Kidney epithelial cell (primary cell): ENCODE measurements around the gene RXFP3. TPM values are rescaled to one million over a fixed set of nuclear protein-coding genes. Genes with fewer than 3 reads are reported as not detected.

ENCODE experiments used
- DNase-seq: peaks from one replicate; pipeline ENCODE4 v3.0.0-alpha.2; 2010; ENCODE audit warnings: low read depth
- H3K27me3 ChIP-seq: 2 replicates; pipeline ENCODE4 v1.6.0; 2011; ENCODE audit warnings: low read length; ENCODE audit not compliant: control insufficient read depth, insufficient read depth
- H3K36me3 ChIP-seq: 2 replicates; pipeline ENCODE4 v1.5.1; 2011; ENCODE audit warnings: low read length; ENCODE audit not compliant: control insufficient read depth, insufficient read depth
- H3K4me3 ChIP-seq: 2 replicates; pipeline ENCODE4 v1.5.1; 2011; ENCODE audit warnings: low read depth, mild to moderate bottlenecking, control low read depth, low read length
- total RNA-seq: library from RNA; depleted of rRNA; stranded (reverse); fragments of >200 nt; gene quantifications from 2 replicates; pipeline ENCODE4 v1.2.3, GENCODE V29; 2015
- TF ChIP-seq, protein P1 (sequence below): IDR thresholded peaks from 2 replicates; pipeline ENCODE4 v1.5.1; 2011; ENCODE audit warnings: mild to moderate bottlenecking, moderate library complexity, low read length, control low read depth, inconsistent platforms; ENCODE audit not compliant: insufficient read depth, poor library complexity, severe bottlenecking

RXFP3 gene
- total RNA-seq, 1 donor from 2014 or later: not detected

- Histone ChIP-seq H3K4me3 (no peak overlapping the region), H3K27me3 (no peaks in the 10 kb centered on the region), H3K36me3 (no peaks in the 10 kb centered on the region)
- TF ChIP-seq, protein P1, sequence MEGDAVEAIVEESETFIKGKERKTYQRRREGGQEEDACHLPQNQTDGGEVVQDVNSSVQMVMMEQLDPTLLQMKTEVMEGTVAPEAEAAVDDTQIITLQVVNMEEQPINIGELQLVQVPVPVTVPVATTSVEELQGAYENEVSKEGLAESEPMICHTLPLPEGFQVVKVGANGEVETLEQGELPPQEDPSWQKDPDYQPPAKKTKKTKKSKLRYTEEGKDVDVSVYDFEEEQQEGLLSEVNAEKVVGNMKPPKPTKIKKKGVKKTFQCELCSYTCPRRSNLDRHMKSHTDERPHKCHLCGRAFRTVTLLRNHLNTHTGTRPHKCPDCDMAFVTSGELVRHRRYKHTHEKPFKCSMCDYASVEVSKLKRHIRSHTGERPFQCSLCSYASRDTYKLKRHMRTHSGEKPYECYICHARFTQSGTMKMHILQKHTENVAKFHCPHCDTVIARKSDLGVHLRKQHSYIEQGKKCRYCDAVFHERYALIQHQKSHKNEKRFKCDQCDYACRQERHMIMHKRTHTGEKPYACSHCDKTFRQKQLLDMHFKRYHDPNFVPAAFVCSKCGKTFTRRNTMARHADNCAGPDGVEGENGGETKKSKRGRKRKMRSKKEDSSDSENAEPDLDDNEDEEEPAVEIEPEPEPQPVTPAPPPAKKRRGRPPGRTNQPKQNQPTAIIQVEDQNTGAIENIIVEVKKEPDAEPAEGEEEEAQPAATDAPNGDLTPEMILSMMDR: no peak
- DNase-seq: no peak
Observed at GRCh38 chr5:33921002-33921401, 15.2 kb upstream of the RXFP3 start.

GRCh38 chr5:33925278-33925677, 10.9 kb upstream of the RXFP3 start:
- Histone ChIP-seq H3K4me3 (no peak overlapping the region), H3K36me3 (no peaks in the 10 kb centered on the region), H3K27me3 (no peaks in the 10 kb centered on the region)
- no peak for DNase-seq
- TF ChIP-seq, protein P1: no peak

DNA sequence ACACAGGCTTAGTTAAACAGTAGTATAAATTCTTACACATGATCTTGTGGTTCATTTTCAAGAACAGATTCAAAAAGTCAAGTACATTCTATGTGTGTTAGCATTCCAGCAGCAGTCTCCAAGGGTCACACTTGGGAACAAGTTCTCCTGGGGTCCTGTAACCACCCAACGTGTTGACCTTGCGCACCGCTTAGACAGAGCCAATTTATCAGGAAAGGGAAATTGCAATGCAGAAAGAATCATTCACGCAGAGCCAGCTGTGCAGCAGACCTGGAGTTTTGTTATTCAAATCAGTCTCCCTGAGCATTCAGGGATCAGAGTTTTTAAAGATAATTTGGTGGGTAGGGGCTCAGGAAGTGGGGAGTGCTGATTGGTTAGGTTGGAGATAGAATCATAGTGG, 8.5 kb upstream of the RXFP3 start:
- TF ChIP-seq, protein P1: no peak
- H3K4me3 ChIP-seq: no peak overlapping the region
- H3K36me3 ChIP-seq: no peaks in the 10 kb centered on the region
- DNase-seq: no peak
- no peaks in the 10 kb centered on the region for H3K27me3 ChIP-seq

DNA sequence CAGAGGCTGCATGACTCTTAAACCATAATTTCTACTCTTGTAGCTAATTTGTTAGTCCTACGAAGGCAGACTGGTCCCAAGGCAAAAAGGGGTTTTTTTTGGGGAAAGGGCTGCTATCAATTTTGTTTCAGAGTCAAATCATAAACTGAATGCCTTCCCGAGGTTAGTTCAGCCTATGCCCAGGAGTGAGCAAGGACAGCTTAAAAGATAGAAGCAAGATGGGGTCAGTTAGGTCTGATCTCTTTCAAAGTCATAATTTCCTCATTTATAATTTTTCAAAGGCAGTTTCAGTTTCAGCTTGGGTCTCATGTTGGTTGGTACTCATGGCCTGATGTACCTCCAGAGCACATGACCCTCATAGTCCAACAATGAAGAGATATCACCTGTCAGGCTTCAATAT, 7.9 kb upstream of the RXFP3 start:
- H3K27me3 ChIP-seq: no peaks in the 10 kb centered on the region
- H3K36me3 ChIP-seq: no peaks in the 10 kb centered on the region
- H3K4me3 ChIP-seq: no peak overlapping the region
- TF ChIP-seq, protein P1: no peak
- no peak for DNase-seq

GRCh38 chr5:33929925-33930690, 6.1 kb upstream of the RXFP3 start:
- TF ChIP-seq, protein P1: no peak
- no peaks in the 10 kb centered on the region for H3K36me3 ChIP-seq
- no peak overlapping the region for H3K4me3 ChIP-seq
- no peaks in the 10 kb centered on the region for H3K27me3 ChIP-seq
- DNase-seq: no peak

DNA sequence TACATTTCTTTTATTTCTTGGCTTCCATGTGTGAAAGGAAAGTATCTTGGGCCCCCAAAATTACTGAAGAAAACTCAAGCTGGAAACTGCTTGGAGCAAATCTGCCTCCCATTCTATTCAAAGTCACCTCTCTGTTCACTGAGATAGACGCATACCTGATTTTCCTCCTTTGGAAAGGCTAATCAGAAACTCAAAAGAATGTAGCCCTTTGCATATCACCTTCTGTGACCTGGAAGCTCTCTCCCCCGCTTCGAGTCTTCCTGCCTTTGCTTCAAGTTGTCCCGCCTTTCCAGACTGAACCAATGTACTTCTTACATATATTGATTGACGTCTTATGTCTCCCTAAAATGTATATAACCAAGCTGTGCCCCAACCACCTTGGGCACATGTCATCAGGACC, 5.0 kb upstream of the RXFP3 start:
- Histone ChIP-seq H3K4me3 (no peak overlapping the region), H3K27me3 (peaks cover 2% of the 10 kb centered on the region), H3K36me3 (no peaks in the 10 kb centered on the region)
- DNase-seq: no peak
- TF ChIP-seq, protein P1: no peak
